ENCODE measurements around the gene STRA6.

DNA sequence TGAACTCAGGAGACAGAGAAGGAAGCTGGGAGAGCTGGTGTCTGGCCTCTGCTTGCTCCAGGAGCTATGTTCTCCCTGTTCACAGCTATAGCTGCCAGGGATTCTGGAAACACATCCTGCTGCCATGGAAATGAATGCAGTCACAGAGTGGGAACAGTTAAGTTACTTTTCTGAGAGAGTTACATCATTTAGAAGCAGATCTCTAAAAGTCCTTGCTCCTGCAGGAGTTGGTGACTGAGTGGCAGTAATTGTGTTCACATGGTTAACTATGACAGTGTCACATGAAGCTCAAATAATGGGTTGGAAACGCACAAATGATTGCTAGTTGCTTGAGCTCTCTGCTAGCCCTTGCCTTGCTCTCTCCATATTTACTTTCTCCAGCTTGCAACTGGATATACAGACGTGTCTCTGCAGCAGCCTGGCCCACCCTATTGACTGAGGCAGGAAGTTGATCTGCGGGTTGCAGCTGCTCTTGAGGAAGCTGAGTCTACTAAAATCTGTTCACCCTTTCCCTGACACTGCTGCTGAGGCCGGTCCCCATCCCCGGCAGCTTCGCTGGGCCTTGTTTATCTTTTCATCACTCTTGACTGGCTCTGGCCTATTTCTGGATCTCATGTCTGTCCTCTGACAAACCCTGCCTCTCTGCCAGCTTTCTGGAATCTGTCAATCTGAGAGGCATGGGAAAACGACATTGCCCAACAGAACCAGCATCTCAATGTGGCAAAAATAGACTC lies 45.7 kb downstream of the STRA6 start:
- TF ChIP-seq, protein P1, sequence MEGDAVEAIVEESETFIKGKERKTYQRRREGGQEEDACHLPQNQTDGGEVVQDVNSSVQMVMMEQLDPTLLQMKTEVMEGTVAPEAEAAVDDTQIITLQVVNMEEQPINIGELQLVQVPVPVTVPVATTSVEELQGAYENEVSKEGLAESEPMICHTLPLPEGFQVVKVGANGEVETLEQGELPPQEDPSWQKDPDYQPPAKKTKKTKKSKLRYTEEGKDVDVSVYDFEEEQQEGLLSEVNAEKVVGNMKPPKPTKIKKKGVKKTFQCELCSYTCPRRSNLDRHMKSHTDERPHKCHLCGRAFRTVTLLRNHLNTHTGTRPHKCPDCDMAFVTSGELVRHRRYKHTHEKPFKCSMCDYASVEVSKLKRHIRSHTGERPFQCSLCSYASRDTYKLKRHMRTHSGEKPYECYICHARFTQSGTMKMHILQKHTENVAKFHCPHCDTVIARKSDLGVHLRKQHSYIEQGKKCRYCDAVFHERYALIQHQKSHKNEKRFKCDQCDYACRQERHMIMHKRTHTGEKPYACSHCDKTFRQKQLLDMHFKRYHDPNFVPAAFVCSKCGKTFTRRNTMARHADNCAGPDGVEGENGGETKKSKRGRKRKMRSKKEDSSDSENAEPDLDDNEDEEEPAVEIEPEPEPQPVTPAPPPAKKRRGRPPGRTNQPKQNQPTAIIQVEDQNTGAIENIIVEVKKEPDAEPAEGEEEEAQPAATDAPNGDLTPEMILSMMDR (IDR thresholded peaks at IDR 0.05) = no peak
- TF ChIP-seq POLR2A (IDR thresholded peaks at IDR 0.05) = no peak
